Choroid plexus epithelial cell (primary cell): Measurements from ENCODE around the gene RBBP5.

ENCODE experiments used
- DNase-seq: peaks from one replicate; pipeline ENCODE4 v3.0.0-alpha.2; 2010; ENCODE audit warnings: low read depth
- H3K4me3 ChIP-seq: 2 replicates; pipeline ENCODE4 v1.5.1; 2011; ENCODE audit warnings: low read depth, mild to moderate bottlenecking, control low read depth, low read length, moderate library complexity
- TF ChIP-seq, protein P1 (sequence below): conservative IDR thresholded peaks from 2 replicates; pipeline ENCODE4 v1.5.1; 2011; ENCODE audit warnings: low read depth, mild to moderate bottlenecking, control low read depth, inconsistent platforms, low read length, moderate library complexity

Gene RBBP5

GRCh38 chr1:205109711-205110110 is 12.1 kb downstream of the RBBP5 start:
- no peak for DNase-seq
- TF ChIP-seq, protein P1, sequence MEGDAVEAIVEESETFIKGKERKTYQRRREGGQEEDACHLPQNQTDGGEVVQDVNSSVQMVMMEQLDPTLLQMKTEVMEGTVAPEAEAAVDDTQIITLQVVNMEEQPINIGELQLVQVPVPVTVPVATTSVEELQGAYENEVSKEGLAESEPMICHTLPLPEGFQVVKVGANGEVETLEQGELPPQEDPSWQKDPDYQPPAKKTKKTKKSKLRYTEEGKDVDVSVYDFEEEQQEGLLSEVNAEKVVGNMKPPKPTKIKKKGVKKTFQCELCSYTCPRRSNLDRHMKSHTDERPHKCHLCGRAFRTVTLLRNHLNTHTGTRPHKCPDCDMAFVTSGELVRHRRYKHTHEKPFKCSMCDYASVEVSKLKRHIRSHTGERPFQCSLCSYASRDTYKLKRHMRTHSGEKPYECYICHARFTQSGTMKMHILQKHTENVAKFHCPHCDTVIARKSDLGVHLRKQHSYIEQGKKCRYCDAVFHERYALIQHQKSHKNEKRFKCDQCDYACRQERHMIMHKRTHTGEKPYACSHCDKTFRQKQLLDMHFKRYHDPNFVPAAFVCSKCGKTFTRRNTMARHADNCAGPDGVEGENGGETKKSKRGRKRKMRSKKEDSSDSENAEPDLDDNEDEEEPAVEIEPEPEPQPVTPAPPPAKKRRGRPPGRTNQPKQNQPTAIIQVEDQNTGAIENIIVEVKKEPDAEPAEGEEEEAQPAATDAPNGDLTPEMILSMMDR: no peak
- no peak overlapping the region for H3K4me3 ChIP-seq

- DNase-seq: no peak
- H3K4me3 ChIP-seq: no peak overlapping the region
- TF ChIP-seq, protein P1: no peak
Measured at GRCh38 chr1:205109269-205109668, 12.5 kb downstream of the RBBP5 start.

DNA sequence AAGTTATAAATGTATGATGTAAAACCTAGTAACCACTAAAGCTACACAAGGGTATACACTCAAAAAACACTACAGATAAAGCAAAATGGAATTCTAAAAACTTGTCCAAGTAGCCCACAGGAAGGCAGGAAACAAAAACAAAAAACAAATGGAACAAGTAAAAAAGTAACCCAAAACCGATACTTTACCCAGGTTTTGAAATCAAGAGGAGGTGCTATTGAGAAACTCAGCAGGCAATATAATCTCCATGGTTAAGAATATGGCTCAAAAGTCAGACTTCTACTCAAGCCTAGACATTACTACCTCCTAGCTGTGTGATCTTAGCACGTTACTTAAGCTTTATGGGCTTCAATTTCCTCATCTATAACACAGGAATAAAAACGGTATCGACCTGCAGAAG is 13.3 kb downstream of the RBBP5 start:
- TF ChIP-seq, protein P1: no peak
- DNase-seq: peak; percentile 12
- H3K4me3 ChIP-seq: no peak overlapping the region

GRCh38 chr1:205107327-205107726 is 14.5 kb downstream of the RBBP5 start:
- H3K4me3 ChIP-seq: no peak overlapping the region
- DNase-seq: no peak
- TF ChIP-seq, protein P1: no peak

- no peak for DNase-seq
- TF ChIP-seq, protein P1: no peak
- H3K4me3 ChIP-seq: no peak overlapping the region
Measured at GRCh38 chr1:205102404-205102803, 19.4 kb downstream of the RBBP5 start.

GRCh38 chr1:205098242-205098641 is 23.5 kb downstream of the RBBP5 start:
- no peak overlapping the region for H3K4me3 ChIP-seq
- no peak for DNase-seq
- TF ChIP-seq, protein P1: no peak

DNA sequence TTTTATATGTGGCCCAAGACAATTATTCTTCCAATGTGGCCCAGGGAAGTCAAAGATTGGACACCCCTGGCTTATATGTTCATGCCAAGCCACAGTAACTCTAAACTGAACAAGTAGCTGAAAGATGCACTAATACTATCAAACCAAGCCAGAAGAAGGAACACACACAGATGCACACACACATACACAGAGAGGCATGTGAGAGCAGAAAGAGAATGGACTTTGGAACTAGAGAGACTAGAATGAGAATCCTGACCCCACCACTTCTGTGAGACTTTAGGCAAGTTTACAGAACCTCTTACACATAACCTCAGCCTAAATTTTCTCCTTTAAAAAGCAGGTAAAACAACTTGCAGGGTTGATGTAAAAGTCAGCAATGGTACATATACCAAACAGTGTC is 26.4 kb downstream of the RBBP5 start:
- DNase-seq: no peak
- TF ChIP-seq, protein P1: no peak
- no peak overlapping the region for H3K4me3 ChIP-seq
